Fibroblast of lung (primary cell): ENCODE measurements around the gene TGFBR3L. TPM values are rescaled to one million over a fixed set of nuclear protein-coding genes. Genes with fewer than 3 reads are reported as not detected.

ENCODE experiments used
- DNase-seq, 2 donors: peaks; one replicate each; pipeline versions ENCODE4 v3.0.0 to v3.0.0-alpha.2; 2010; ENCODE audit warnings: low read depth in 2 of 2
- H2AFZ ChIP-seq: 2 replicates; pipeline ENCODE4 v1.5.1; 2012; ENCODE audit warnings: low read length, control low read depth, inconsistent platforms
- H3K27ac ChIP-seq: 2 replicates; pipeline ENCODE4 v1.5.1; 2011; ENCODE audit warnings: low read length, control low read depth; ENCODE audit not compliant: insufficient read depth
- H3K27me3 ChIP-seq: 2 replicates; pipeline ENCODE4 v1.5.1; 2011; ENCODE audit warnings: mild to moderate bottlenecking, low read length; ENCODE audit not compliant: control insufficient read depth, insufficient read depth
- H3K36me3 ChIP-seq: 2 replicates; pipeline ENCODE4 v1.5.1; 2011; ENCODE audit warnings: low read length; ENCODE audit not compliant: control insufficient read depth, insufficient read depth
- H3K4me1 ChIP-seq: 2 replicates; pipeline ENCODE4 v1.5.1; 2011; ENCODE audit warnings: low read length; ENCODE audit not compliant: control insufficient read depth, insufficient read depth; ENCODE audit errors: extremely low read depth
- H3K4me2 ChIP-seq: 2 replicates; pipeline ENCODE4 v1.5.1; 2011; ENCODE audit warnings: low read length, control low read depth; ENCODE audit not compliant: insufficient read depth; ENCODE audit errors: extremely low read depth
- H3K4me3 ChIP-seq, 4 experiments: fragments of 200-600 bp in 1 of 4; sonication (generic) in 1 of 4; replicated peaks in 1 of 4; 2 replicates each; pipeline ENCODE4 v1.5.1; 2011 to 2016; ENCODE audit warnings: low read length in 4 of 4, low read depth in 3 of 4, mild to moderate bottlenecking in 3 of 4, control low read depth in 2 of 4, inconsistent platforms in 1 of 4, mixed read lengths in 1 of 4; ENCODE audit not compliant: insufficient read depth in 1 of 4; ENCODE audit errors: control extremely low read depth in 1 of 4
- H3K79me2 ChIP-seq: 2 replicates; pipeline ENCODE4 v1.5.1; 2012; ENCODE audit warnings: mild to moderate bottlenecking, low read length, inconsistent platforms; ENCODE audit not compliant: control insufficient read depth, insufficient read depth
- H3K9ac ChIP-seq: 2 replicates; pipeline ENCODE4 v1.5.1; 2011; ENCODE audit warnings: mild to moderate bottlenecking, low read length, control low read depth; ENCODE audit not compliant: insufficient read depth
- H3K9me3 ChIP-seq: 2 replicates; pipeline ENCODE4 v1.5.1; 2012; ENCODE audit warnings: low read depth, low read length; ENCODE audit not compliant: control insufficient read depth, insufficient read depth
- H4K20me1 ChIP-seq: 2 replicates; pipeline ENCODE4 v1.5.1; 2011; ENCODE audit warnings: low read length; ENCODE audit not compliant: control insufficient read depth, insufficient read depth; ENCODE audit errors: extremely low read depth
- CTCF ChIP-seq, 2 donors: IDR thresholded peaks in 1 of 2; conservative IDR thresholded peaks in 1 of 2; 1 replicate in 1 of 2; 2 replicates in 1 of 2; pipeline ENCODE4 v1.5.1; 2011 to 2012; ENCODE audit warnings: low read length in 2 of 2, control low read depth in 1 of 2, inconsistent platforms in 1 of 2, low read depth in 1 of 2, mild to moderate bottlenecking in 1 of 2
- EZH2 ChIP-seq: IDR thresholded peaks from 2 replicates; pipeline ENCODE4 v1.5.1; 2012; ENCODE audit warnings: low read length, control low read depth, mild to moderate bottlenecking; ENCODE audit errors: missing control alignments
- polyA plus RNA-seq, 2 donors: library from polyadenylated mRNA; depleted of rRNA in 1 of 2; stranded (reverse) in 1 of 2; unstranded in 1 of 2; fragments of >200 nt; gene quantifications; 2 replicates each; pipeline ENCODE4 v1.2.1, GENCODE V29; 2011 to 2012; ENCODE audit warnings: missing spikeins in 1 of 2
- total RNA-seq: library from RNA; depleted of rRNA; stranded (reverse); fragments of >200 nt; gene quantifications from 2 replicates; pipeline ENCODE4 v1.2.1, GENCODE V29; 2014

TGFBR3L gene
- total and polyA plus RNA-seq, 2 donors (not counting 1 experiment from before 2014, with no cell fraction given) = 1.3 TPM; not detected in 1

DNA sequence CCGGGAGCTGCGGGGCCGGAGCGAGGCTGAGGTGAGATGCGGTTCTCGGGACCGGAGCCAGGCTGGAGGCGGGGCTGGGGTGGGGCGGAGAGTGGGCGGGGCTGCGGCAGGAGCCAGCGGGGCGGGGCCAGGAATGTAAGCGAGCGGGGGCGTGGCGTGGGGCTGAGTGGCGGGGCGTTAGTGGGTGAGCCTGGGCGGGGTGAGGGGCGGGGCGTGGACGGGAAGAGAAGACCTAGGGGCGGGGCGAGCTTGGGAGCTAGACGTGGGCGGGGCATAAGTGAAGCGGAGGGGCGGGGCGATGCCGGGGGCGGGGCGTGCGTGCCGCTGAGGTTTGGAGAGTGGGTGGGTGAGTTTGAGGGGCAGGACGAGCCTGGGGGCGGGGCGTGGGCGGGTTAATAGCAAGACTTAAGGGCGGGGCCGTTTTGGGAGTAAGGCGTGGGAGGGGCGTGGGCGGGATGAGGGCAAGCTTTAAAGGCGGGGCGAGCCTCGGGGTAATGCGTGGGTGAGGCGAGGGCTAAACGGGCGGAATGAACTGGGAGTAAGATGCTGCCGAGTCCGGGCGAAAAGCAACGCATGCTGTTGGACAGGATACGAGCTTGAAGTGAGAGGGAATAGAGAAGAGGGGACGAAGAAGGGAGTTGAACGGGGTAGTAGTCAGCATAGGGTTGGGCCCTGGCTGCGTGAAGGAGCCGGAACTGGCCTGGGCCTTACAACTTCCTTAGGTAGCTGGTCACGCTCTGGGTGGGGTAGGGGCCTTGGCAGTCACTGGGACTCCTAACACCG lies 6.1 kb downstream of the TGFBR3L start:
- H3K9ac ChIP-seq = peak overlapping the region; percentile 79
- no peaks in the 10 kb centered on the region for H3K9me3 ChIP-seq
- H2AFZ ChIP-seq = peak overlapping the region; percentile 74
- H3K79me2 ChIP-seq = peaks cover 3% of the 10 kb centered on the region
- H3K4me2 ChIP-seq = peak overlapping the region; percentile 97
- TF ChIP-seq EZH2 = no peak
- TF ChIP-seq CTCF (conservative IDR thresholded peaks at IDR 0.05 in 1 of 2, IDR thresholded peaks at IDR 0.05 in 1 of 2; ENCODE audit: low read depth in 1 of 2, low read length in 2 of 2) = no peak
- peaks cover 4% of the 10 kb centered on the region for H3K27me3 ChIP-seq
- H3K4me3 ChIP-seq = peak overlapping the region; percentile 67 to 75 (median 70)
- H3K36me3 ChIP-seq = peaks cover 9% of the 10 kb centered on the region
- peak overlapping the region; percentile 78 for H3K27ac ChIP-seq
- DNase-seq = peak; percentile 93 to 98
- no peaks in the 10 kb centered on the region for H4K20me1 ChIP-seq
- peaks cover 21% of the 10 kb centered on the region for H3K4me1 ChIP-seq

- Histone ChIP-seq H4K20me1 (no peaks in the 10 kb centered on the region), H3K4me2 (peak overlapping the region; percentile 92), H3K9me3 (no peaks in the 10 kb centered on the region), H3K79me2 (peaks cover 3% of the 10 kb centered on the region), H3K4me3 (peak overlapping the region; percentile 52 to 68 (median 60)), H3K27ac (peak overlapping the region; percentile 78), H3K4me1 (peaks cover 21% of the 10 kb centered on the region), H3K27me3 (no peaks in the 10 kb centered on the region), H3K36me3 (peaks cover 9% of the 10 kb centered on the region), H3K9ac (peak overlapping the region; percentile 58), H2AFZ (no peak overlapping the region)
- DNase-seq = no peak
- no peak for TF ChIP-seq EZH2
- TF ChIP-seq CTCF (conservative IDR thresholded peaks at IDR 0.05 in 1 of 2, IDR thresholded peaks at IDR 0.05 in 1 of 2; ENCODE audit: low read depth in 1 of 2, low read length in 2 of 2) = no peak
Measured at GRCh38 chr19:7921302-7921966, 6.8 kb downstream of the TGFBR3L start.
